A673 (cell line): ENCODE data around the gene TMEM132C. TPM values are rescaled to one million over a fixed set of nuclear protein-coding genes. Genes with fewer than 3 reads are reported as not detected.

Experiments
- BruUV-seq: library from RNA; stranded (reverse); fragments of 400-500 nt; replicated peaks from 2 replicates; lab custom pipeline; 2021; lab: Mats Ljungman, UMichigan
- CTCF ChIA-PET: fragments of 300-600 bp; sonication (Branson Sonifier 250); formaldehyde crosslinking; loops from one replicate; lab custom pipeline; 2022; ENCODE audit warnings: antibody characterized with exemption; lab: Charles Lee
- POLR2A ChIA-PET: fragments of 300-600 bp; sonication (Branson Sonifier 250); formaldehyde crosslinking; loops from one replicate; lab custom pipeline; 2022; ENCODE audit warnings: antibody characterized with exemption; ENCODE audit not compliant: low non-redundant PET; lab: Charles Lee
- DNase-seq: peaks from one replicate; pipeline ENCODE4 v3.0.0-alpha.2; 2015; ENCODE audit warnings: low spot score
- H3K27ac ChIP-seq: fragments of 200-600 bp; sonication (generic); 2 replicates; pipeline ENCODE4 v1.5.1; 2016; ENCODE audit warnings: mixed run types, low read depth, mild to moderate bottlenecking, mixed read lengths, antibody characterized with exemption, low read length; ENCODE audit not compliant: poor library complexity, severe bottlenecking
- H3K27me3 ChIP-seq: fragments of 200-600 bp; sonication (generic); replicated peaks from 2 replicates; pipeline ENCODE4 v1.6.1; 2017; ENCODE audit warnings: mixed run types, low read depth, mild to moderate bottlenecking, mixed read lengths, antibody characterized with exemption, low read length; ENCODE audit not compliant: insufficient read depth, poor library complexity
- H3K36me3 ChIP-seq: fragments of 200-600 bp; sonication (generic); 2 replicates; pipeline ENCODE4 v1.6.1; 2016; ENCODE audit warnings: mixed run types, mild to moderate bottlenecking, mixed read lengths, antibody characterized with exemption, low read length; ENCODE audit not compliant: insufficient read depth, poor library complexity, severe bottlenecking
- H3K4me1 ChIP-seq: fragments of 200-600 bp; sonication (generic); 2 replicates; pipeline ENCODE4 v1.6.1; 2017; ENCODE audit warnings: mixed run types, mild to moderate bottlenecking, mixed read lengths, antibody characterized with exemption, low read length; ENCODE audit not compliant: insufficient read depth, poor library complexity, severe bottlenecking
- H3K4me3 ChIP-seq: fragments of 200-600 bp; sonication (generic); 2 replicates; pipeline ENCODE4 v1.5.1; 2016; ENCODE audit warnings: low read depth, mixed run types, mild to moderate bottlenecking, mixed read lengths, low read length; ENCODE audit not compliant: poor library complexity, severe bottlenecking
- H3K9me3 ChIP-seq: fragments of 200-600 bp; sonication (generic); 2 replicates; pipeline ENCODE4 v1.6.1; 2016; ENCODE audit warnings: mixed run types, low read depth, mild to moderate bottlenecking, mixed read lengths, antibody characterized with exemption, low read length; ENCODE audit not compliant: poor library complexity, severe bottlenecking
- EZH2 ChIP-seq: fragments of 200-600 bp; sonication (generic); IDR thresholded peaks from 2 replicates; pipeline ENCODE4 v1.6.1; 2017; ENCODE audit warnings: borderline replicate concordance, low read depth, mild to moderate bottlenecking, mixed read lengths, antibody characterized with exemption, low read length; ENCODE audit not compliant: poor library complexity, severe bottlenecking
- intact Hi-C: fragments of 100-400 bp; cut with micrococcal nuclease; formaldehyde crosslinking; loops from one replicate; pipeline ENCODE4 v1.10.0; 2022; ENCODE audit not compliant: unreplicated experiment
- total RNA-seq: library from RNA; stranded (reverse); gene quantifications from 2 replicates; pipeline ENCODE4 v1.2.3, GENCODE V29; 2021
- TF ChIP-seq, protein P1 (sequence below): fragments of 300-800, 200-600 bp; sonication (generic); conservative IDR thresholded peaks from 2 replicates; pipeline ENCODE4 v1.5.1; 2017; ENCODE audit warnings: low read depth, mild to moderate bottlenecking, antibody characterized with exemption, low read length, moderate library complexity, mixed read lengths

TMEM132C gene
- total RNA-seq, 1 experiment from 2014 or later: not detected

DNA sequence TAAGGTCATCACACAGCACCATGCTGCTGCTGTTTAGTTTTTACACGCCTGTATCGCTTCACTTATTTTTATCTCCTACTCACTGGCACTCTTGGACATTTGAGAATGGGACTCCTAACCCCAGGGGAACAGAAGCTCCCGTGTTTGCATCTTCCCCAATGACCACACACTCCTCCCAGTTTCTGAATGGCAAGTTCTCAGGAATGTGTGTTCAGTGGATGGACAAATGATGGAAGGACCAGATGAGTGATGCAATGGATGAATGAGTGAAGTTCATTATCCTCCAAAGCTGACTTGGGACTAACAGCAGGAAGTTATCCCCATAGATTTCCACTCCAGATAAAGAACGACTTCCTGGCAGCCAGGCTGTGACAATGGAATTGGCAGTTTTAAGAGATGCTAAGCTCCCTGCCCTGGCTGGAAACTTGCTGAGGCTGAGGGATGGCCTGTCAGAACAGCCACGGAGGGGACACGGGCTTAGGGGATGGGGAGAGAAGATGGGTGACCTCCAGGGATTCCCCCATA lies 325.3 kb downstream of the TMEM132C start:
- DNase-seq: peak; percentile 71

DNA sequence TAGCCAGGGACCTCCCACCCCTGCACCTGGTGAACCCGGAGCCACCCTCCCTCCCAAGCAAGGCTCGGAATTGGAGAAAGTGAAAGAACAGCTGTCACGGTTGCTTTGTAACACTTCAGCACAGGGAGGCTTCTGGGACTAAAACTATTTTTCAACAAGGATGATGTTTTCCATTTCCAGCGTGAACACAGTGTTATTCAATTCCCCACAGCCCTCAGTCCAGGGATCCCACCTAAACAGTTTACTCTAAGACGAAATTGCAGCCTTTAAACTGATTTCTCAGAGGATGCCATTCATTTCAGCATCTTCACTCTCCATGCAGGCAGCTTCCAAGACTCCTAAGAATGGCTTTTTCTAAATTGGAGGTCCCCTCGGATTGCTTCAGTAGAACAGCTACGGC lies 327.6 kb downstream of the TMEM132C start:
- ChIA-PET CTCF (no interaction called here), POLR2A (no interaction called here)
- H3K27me3 ChIP-seq: no peaks in the 10 kb centered on the region
- DNase-seq: no peak
- H3K4me1 ChIP-seq: peaks cover 7% of the 10 kb centered on the region
- no peak overlapping the region for H3K4me3 ChIP-seq
- intact Hi-C loops: no loop called here
- TF ChIP-seq EZH2: no peak
- TF ChIP-seq, protein P1, sequence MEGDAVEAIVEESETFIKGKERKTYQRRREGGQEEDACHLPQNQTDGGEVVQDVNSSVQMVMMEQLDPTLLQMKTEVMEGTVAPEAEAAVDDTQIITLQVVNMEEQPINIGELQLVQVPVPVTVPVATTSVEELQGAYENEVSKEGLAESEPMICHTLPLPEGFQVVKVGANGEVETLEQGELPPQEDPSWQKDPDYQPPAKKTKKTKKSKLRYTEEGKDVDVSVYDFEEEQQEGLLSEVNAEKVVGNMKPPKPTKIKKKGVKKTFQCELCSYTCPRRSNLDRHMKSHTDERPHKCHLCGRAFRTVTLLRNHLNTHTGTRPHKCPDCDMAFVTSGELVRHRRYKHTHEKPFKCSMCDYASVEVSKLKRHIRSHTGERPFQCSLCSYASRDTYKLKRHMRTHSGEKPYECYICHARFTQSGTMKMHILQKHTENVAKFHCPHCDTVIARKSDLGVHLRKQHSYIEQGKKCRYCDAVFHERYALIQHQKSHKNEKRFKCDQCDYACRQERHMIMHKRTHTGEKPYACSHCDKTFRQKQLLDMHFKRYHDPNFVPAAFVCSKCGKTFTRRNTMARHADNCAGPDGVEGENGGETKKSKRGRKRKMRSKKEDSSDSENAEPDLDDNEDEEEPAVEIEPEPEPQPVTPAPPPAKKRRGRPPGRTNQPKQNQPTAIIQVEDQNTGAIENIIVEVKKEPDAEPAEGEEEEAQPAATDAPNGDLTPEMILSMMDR: no peak
- no TSS peak for BruUV-seq
- H3K27ac ChIP-seq: no peak overlapping the region
- H3K9me3 ChIP-seq: no peaks in the 10 kb centered on the region
- H3K36me3 ChIP-seq: no peaks in the 10 kb centered on the region

More for the DNA sequence above, 325.3 kb downstream of the TMEM132C start:
- Histone ChIP-seq H3K36me3 (no peaks in the 10 kb centered on the region), H3K4me1 (peaks cover 10% of the 10 kb centered on the region), H3K4me3 (no peak overlapping the region), H3K27ac (no peak overlapping the region), H3K27me3 (no peaks in the 10 kb centered on the region), H3K9me3 (no peaks in the 10 kb centered on the region)
- no TSS peak for BruUV-seq
- no peak for TF ChIP-seq EZH2
- TF ChIP-seq, protein P1: no peak
- CTCF ChIA-PET: no interaction called here
- intact Hi-C loops: no loop called here
- POLR2A ChIA-PET: interaction anchor here (0.6 kb wide), 1 partner anchor 248 kb away, joined by 4 read pairs; no protein-coding TSS in a partner anchor

DNA sequence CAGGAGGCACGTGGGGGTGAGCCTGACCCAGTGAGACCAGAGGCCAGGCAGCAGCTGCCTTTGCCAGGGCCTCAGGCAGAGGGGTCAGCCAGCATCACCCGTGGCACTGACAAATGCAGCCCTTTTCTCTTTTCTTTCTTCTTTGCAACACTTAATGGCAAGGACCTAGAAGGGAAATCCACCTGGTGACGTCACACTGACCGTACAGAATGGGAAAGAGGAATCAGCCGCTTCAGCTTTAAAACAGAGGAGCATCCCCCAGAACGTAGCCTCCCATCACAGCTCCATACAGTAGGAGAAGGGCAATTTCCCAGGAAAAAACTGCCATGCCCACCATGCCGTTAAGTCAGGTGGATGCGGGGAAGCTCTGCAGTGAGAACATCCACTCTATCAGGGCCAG lies 328.6 kb downstream of the TMEM132C start:
- CTCF ChIA-PET: no interaction called here
- H3K9me3 ChIP-seq: no peaks in the 10 kb centered on the region
- H3K36me3 ChIP-seq: no peaks in the 10 kb centered on the region
- no peak for DNase-seq
- no peak overlapping the region for H3K27ac ChIP-seq
- POLR2A ChIA-PET: no interaction called here
- peaks cover 7% of the 10 kb centered on the region for H3K4me1 ChIP-seq
- BruUV-seq: no TSS peak
- TF ChIP-seq EZH2: no peak
- TF ChIP-seq, protein P1: no peak
- no peaks in the 10 kb centered on the region for H3K27me3 ChIP-seq
- no peak overlapping the region for H3K4me3 ChIP-seq
- intact Hi-C loops: no loop called here
